Activated T-cell treated with anti-CD3 and anti-CD28 coated beads for 1 hour (primary cell): ENCODE results near the gene SIRT3.
"Not testable (repeated sequence)": the region's sequence is repeated elsewhere in the genome, so short reads cannot be mapped to it uniquely, and the experiment has no call there.

Experiments
- DNase-seq: peaks from one replicate; pipeline ENCODE4 v3.0.0-alpha.2; 2020; ENCODE audit warnings: low read depth

The SIRT3 gene

GRCh38 chr11:203056-203944 is 32.8 kb downstream of the SIRT3 start:
- no peak for DNase-seq

GRCh38 chr11:202490-202889 is 33.7 kb downstream of the SIRT3 start:
- DNase-seq: no peak

- DNase-seq: no peak
These were observed 34.2 kb downstream of the SIRT3 start for GRCh38 chr11:201966-202365.

GRCh38 chr11:200224-201003 is 35.7 kb downstream of the SIRT3 start:
- no peak for DNase-seq

GRCh38 chr11:199782-200181 is 36.4 kb downstream of the SIRT3 start:
- DNase-seq: no peak

- no peak for DNase-seq
These were observed 37.0 kb downstream of the SIRT3 start for GRCh38 chr11:199004-199581.

GRCh38 chr11:198236-198806 is 37.8 kb downstream of the SIRT3 start:
- no peak for DNase-seq

- DNase-seq: no peak
These were observed 38.4 kb downstream of the SIRT3 start for GRCh38 chr11:197741-198235.

GRCh38 chr11:196786-197731 is 39.1 kb downstream of the SIRT3 start:
- no peak for DNase-seq

- DNase-seq: not testable (repeated sequence)
These were observed 42.7 kb downstream of the SIRT3 start for GRCh38 chr11:193481-193880.

GRCh38 chr11:192674-193128 is 43.4 kb downstream of the SIRT3 start, which contains the start of gene SCGB1C1:
Gene SCGB1C1, plus strand, starts transcription at chr11:193078. Its CDS starts 22 bp downstream, at chr11:193100.
- not testable (repeated sequence) for DNase-seq

GRCh38 chr11:191490-192478 is 44.4 kb downstream of the SIRT3 start:
- DNase-seq: not testable (repeated sequence)

GRCh38 chr11:190546-190945 is 45.6 kb downstream of the SIRT3 start:
- DNase-seq: not testable (repeated sequence)

GRCh38 chr11:189843-190311 is 46.3 kb downstream of the SIRT3 start:
- DNase-seq: not testable (repeated sequence)

- not testable (repeated sequence) for DNase-seq
These were observed 46.9 kb downstream of the SIRT3 start for GRCh38 chr11:189200-189783.

- DNase-seq: not testable (repeated sequence)
These were observed 55.9 kb downstream of the SIRT3 start for GRCh38 chr11:180242-180641.
